Osteocyte (in vitro differentiated cells): ENCODE measurements around the gene MID2. TPM values are rescaled to one million over a fixed set of nuclear protein-coding genes. Genes with fewer than 3 reads are reported as not detected.
"Not testable (repeated sequence)": the region's sequence is repeated elsewhere in the genome, so short reads cannot be mapped to it uniquely, and the experiment has no call there.

Experiments
- DNase-seq: peaks from one replicate; pipeline ENCODE4 v3.0.0; 2021; ENCODE audit warnings: mixed read lengths; ENCODE audit not compliant: unreplicated experiment; ENCODE audit errors: extremely low spot score
- H3K27ac Mint-ChIP-seq: one replicate; pipeline ENCODE4 v1.8.0; 2021; ENCODE audit warnings: mild to moderate bottlenecking, mixed read lengths; ENCODE audit not compliant: unreplicated experiment
- H3K27me3 Mint-ChIP-seq: one replicate; pipeline ENCODE4 v1.8.0; 2021; ENCODE audit warnings: mixed read lengths; ENCODE audit not compliant: unreplicated experiment
- H3K36me3 Mint-ChIP-seq: one replicate; pipeline ENCODE4 v1.8.0; 2021; ENCODE audit warnings: mixed read lengths; ENCODE audit not compliant: unreplicated experiment
- H3K4me1 Mint-ChIP-seq: one replicate; pipeline ENCODE4 v1.8.0; 2021; ENCODE audit warnings: mixed read lengths; ENCODE audit not compliant: unreplicated experiment
- H3K4me3 Mint-ChIP-seq: one replicate; pipeline ENCODE4 v1.8.0; 2021; ENCODE audit warnings: mild to moderate bottlenecking, moderate library complexity, mixed read lengths; ENCODE audit not compliant: unreplicated experiment
- H3K9me3 Mint-ChIP-seq: one replicate; pipeline ENCODE4 v1.8.0; 2021; ENCODE audit warnings: mixed read lengths; ENCODE audit not compliant: unreplicated experiment
- CTCF ChIP-seq: fragments of 200-600 bp; sonication (generic); IDR thresholded peaks from 2 replicates; pipeline ENCODE4 v1.5.0; 2021; ENCODE audit warnings: antibody characterized with exemption, mild to moderate bottlenecking, moderate library complexity
- total RNA-seq: library from RNA; stranded (reverse); gene quantifications from 2 replicates; pipeline ENCODE4 v1.2.1, GENCODE V29; 2021

The MID2 gene
- total RNA-seq, 1 donor from 2014 or later = 13.0 TPM

GRCh38 chrX:107934262-107934661 lies 108.6 kb downstream of the MID2 start:
- Mint-ChIP-seq H3K27me3 (no peaks in the 10 kb centered on the region), H3K9me3 (no peaks in the 10 kb centered on the region), H3K4me3 (no peak overlapping the region), H3K27ac (no peak overlapping the region), H3K36me3 (no peaks in the 10 kb centered on the region), H3K4me1 (peaks cover 5% of the 10 kb centered on the region)
- DNase-seq = no peak
- TF ChIP-seq CTCF = no peak

GRCh38 chrX:107935200-107935599 lies 109.5 kb downstream of the MID2 start:
- Mint-ChIP-seq H3K4me1 (peaks cover 5% of the 10 kb centered on the region), H3K36me3 (no peaks in the 10 kb centered on the region), H3K27ac (no peak overlapping the region), H3K27me3 (no peaks in the 10 kb centered on the region), H3K4me3 (no peak overlapping the region), H3K9me3 (no peaks in the 10 kb centered on the region)
- no peak for TF ChIP-seq CTCF
- no peak for DNase-seq

GRCh38 chrX:107935664-107936433 lies 110.2 kb downstream of the MID2 start:
- Mint-ChIP-seq H3K9me3 (no peaks in the 10 kb centered on the region), H3K27me3 (no peaks in the 10 kb centered on the region), H3K27ac (no peak overlapping the region), H3K4me3 (peak overlapping the region; percentile 59), H3K4me1 (peaks cover 5% of the 10 kb centered on the region), H3K36me3 (no peaks in the 10 kb centered on the region)
- TF ChIP-seq CTCF = no peak
- no peak for DNase-seq

- Mint-ChIP-seq H3K27me3 (no peaks in the 10 kb centered on the region), H3K4me3 (no peak overlapping the region), H3K27ac (no peak overlapping the region), H3K36me3 (no peaks in the 10 kb centered on the region), H3K9me3 (no peaks in the 10 kb centered on the region), H3K4me1 (peaks cover 5% of the 10 kb centered on the region)
- DNase-seq = no peak
- TF ChIP-seq CTCF = no peak
Measured at GRCh38 chrX:107936434-107936730, 110.7 kb downstream of the MID2 start.

- no peak for TF ChIP-seq CTCF
- Mint-ChIP-seq H3K4me3 (no peak overlapping the region), H3K9me3 (no peaks in the 10 kb centered on the region), H3K27me3 (no peaks in the 10 kb centered on the region), H3K36me3 (no peaks in the 10 kb centered on the region), H3K27ac (no peak overlapping the region), H3K4me1 (peaks cover 5% of the 10 kb centered on the region)
- no peak for DNase-seq
Measured at GRCh38 chrX:107940095-107940494, 114.4 kb downstream of the MID2 start.

- DNase-seq = not testable (repeated sequence)
Measured at GRCh38 chrX:107955337-107955736, 129.7 kb downstream of the MID2 start.

More at GRCh38 chrX:107955337-107955736, 129.7 kb downstream of the MID2 start:
- not testable (repeated sequence) for H3K9me3 Mint-ChIP-seq, H3K4me3 Mint-ChIP-seq, H3K27ac Mint-ChIP-seq, H3K36me3 Mint-ChIP-seq, H3K4me1 Mint-ChIP-seq, H3K27me3 Mint-ChIP-seq
